C1 segment of cervical spinal cord (tissue), 14 donors: Measurements from ENCODE around the gene ST8SIA5.

Source experiments
- DNase-seq, 14 donors: peaks; one replicate each; lab custom pipeline; 2025; lab: John Stamatoyannopoulos, UW

Gene ST8SIA5

GRCh38 chr18:46740046-46740445 is 16.8 kb downstream of the ST8SIA5 start:
- no peak for DNase-seq

- DNase-seq = no peak
These were observed 18.4 kb downstream of the ST8SIA5 start for GRCh38 chr18:46738491-46738890.

GRCh38 chr18:46736736-46737135 is 20.1 kb downstream of the ST8SIA5 start:
- no peak for DNase-seq

GRCh38 chr18:46736135-46736534 is 20.7 kb downstream of the ST8SIA5 start:
- DNase-seq = peak in 1 of 14 donors; percentile 14

- DNase-seq = no peak
These were observed 21.9 kb downstream of the ST8SIA5 start for GRCh38 chr18:46734981-46735380.

GRCh38 chr18:46733872-46734271 is 23.0 kb downstream of the ST8SIA5 start:
- no peak for DNase-seq

GRCh38 chr18:46732801-46733200 is 24.1 kb downstream of the ST8SIA5 start:
- DNase-seq = no peak

GRCh38 chr18:46732201-46732600 is 24.7 kb downstream of the ST8SIA5 start:
- DNase-seq = no peak

GRCh38 chr18:46731316-46731715 is 25.5 kb downstream of the ST8SIA5 start:
- DNase-seq = no peak

- DNase-seq = peak in 3 of 14 donors; percentile 12 to 94 (median 38)
These were observed 28.5 kb downstream of the ST8SIA5 start for GRCh38 chr18:46728219-46728930.

GRCh38 chr18:46727177-46727576 is 29.7 kb downstream of the ST8SIA5 start:
- peak in 1 of 14 donors; percentile 66 for DNase-seq

- DNase-seq = no peak
These were observed 31.5 kb downstream of the ST8SIA5 start for GRCh38 chr18:46725310-46725709.

GRCh38 chr18:46723856-46724415 is 32.9 kb downstream of the ST8SIA5 start:
- peak in 1 of 14 donors; percentile 74 for DNase-seq

- no peak for DNase-seq
These were observed 34.8 kb downstream of the ST8SIA5 start for GRCh38 chr18:46722051-46722450.

GRCh38 chr18:46721331-46721730 is 35.5 kb downstream of the ST8SIA5 start:
- DNase-seq = peak in 1 of 14 donors; percentile 82

- DNase-seq = no peak
These were observed 36.3 kb downstream of the ST8SIA5 start for GRCh38 chr18:46720521-46720920.

- no peak for DNase-seq
These were observed 36.8 kb downstream of the ST8SIA5 start for GRCh38 chr18:46720092-46720491.

GRCh38 chr18:46719388-46719787 is 37.5 kb downstream of the ST8SIA5 start:
- no peak for DNase-seq

- DNase-seq = no peak
These were observed 38.1 kb downstream of the ST8SIA5 start for GRCh38 chr18:46718501-46719341.

GRCh38 chr18:46716827-46717226 is 40.0 kb downstream of the ST8SIA5 start:
- peak in 8 of 14 donors; percentile 5 to 60 (median 15) for DNase-seq

GRCh38 chr18:46716336-46716735 is 40.5 kb downstream of the ST8SIA5 start:
- DNase-seq = no peak

GRCh38 chr18:46715062-46715461 is 41.8 kb downstream of the ST8SIA5 start:
- no peak for DNase-seq
